Breast epithelium (tissue), 3 donors: Measurements from ENCODE around the gene ATP10D.

ENCODE experiments used
- POLR2A ChIP-seq: fragments of 450-650 bp; IDR thresholded peaks from one replicate; pipeline ENCODE4 v1.6.1; 2016; ENCODE audit warnings: antibody characterized with exemption, mild to moderate bottlenecking, moderate library complexity
- TF ChIP-seq, protein P1 (sequence below), 3 donors: fragments of 450-650 bp; IDR thresholded peaks; one replicate each; pipeline ENCODE4 v1.5.1; 2016 to 2017; ENCODE audit warnings: antibody characterized with exemption in 3 of 3, mild to moderate bottlenecking in 3 of 3, moderate library complexity in 3 of 3

- TF ChIP-seq, protein P1, sequence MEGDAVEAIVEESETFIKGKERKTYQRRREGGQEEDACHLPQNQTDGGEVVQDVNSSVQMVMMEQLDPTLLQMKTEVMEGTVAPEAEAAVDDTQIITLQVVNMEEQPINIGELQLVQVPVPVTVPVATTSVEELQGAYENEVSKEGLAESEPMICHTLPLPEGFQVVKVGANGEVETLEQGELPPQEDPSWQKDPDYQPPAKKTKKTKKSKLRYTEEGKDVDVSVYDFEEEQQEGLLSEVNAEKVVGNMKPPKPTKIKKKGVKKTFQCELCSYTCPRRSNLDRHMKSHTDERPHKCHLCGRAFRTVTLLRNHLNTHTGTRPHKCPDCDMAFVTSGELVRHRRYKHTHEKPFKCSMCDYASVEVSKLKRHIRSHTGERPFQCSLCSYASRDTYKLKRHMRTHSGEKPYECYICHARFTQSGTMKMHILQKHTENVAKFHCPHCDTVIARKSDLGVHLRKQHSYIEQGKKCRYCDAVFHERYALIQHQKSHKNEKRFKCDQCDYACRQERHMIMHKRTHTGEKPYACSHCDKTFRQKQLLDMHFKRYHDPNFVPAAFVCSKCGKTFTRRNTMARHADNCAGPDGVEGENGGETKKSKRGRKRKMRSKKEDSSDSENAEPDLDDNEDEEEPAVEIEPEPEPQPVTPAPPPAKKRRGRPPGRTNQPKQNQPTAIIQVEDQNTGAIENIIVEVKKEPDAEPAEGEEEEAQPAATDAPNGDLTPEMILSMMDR (IDR thresholded peaks at IDR 0.05) = no peak
- no peak for TF ChIP-seq POLR2A
Observed at GRCh38 chr4:47550899-47551548, 65.9 kb downstream of the ATP10D start.
